Measurements from ENCODE around the gene SP100. TPM values are rescaled to one million over a fixed set of nuclear protein-coding genes. Genes with fewer than 3 reads are reported as not detected.

SP100 gene
- total and polyA plus RNA-seq, 2 of the 4 experiments (the other 2 are of a cell fraction), result 50.6 to 69.0 TPM

DNA sequence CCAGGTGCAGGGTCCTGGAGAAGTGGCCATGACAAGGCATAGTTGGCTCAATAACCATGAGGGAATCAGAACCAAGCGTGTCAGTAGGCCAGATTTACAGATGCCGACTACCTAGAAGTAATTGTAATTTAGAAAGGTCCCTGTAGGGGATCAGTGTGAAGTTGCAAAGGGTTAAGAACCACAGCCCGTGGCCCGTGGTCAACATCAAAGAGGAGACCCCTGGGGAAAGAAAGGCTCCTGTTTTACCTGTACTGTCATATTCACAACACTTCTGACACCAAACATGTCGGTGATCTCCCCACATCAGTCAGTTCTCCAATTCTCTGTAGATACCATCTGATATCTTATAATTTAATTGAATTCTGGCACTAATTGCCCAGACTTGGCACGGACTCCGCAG, 31.0 kb downstream of the SP100 start:
- WGBS, 2 experiments (ENCODE audit: extremely low coverage in 2 of 2, insufficient read length in 1 of 2), result 100% methylated on average over 2 of the region's 7 CpGs; no CpG with 5 or more reads in 1 of the 2 experiments
- CTCF ChIA-PET, result no interaction called here
- Histone ChIP-seq H3K4me1 (ENCODE audit: control insufficient read depth, insufficient read depth, low read length) (peaks cover 2% of the 10 kb centered on the region; the same call in 1 of the 2 replicates), H3K23ac (ENCODE audit: low read depth, low read length) (no peak overlapping the region), H2AFZ (replicated peaks; ENCODE audit: low read length, poor library complexity) (no peak overlapping the region), H3K27ac (ENCODE audit: insufficient read depth, low read length) (no peak overlapping the region), H2BK120ac (ENCODE audit: low read depth, low read length) (no peak overlapping the region), H3K27me3 (ENCODE audit: control insufficient read depth, insufficient read depth, low read length) (no peaks in the 10 kb centered on the region), H3K56ac (ENCODE audit: extremely low read depth, insufficient read depth, low read length) (no peak overlapping the region), H3K9me1 (ENCODE audit: insufficient read depth, low read length) (peaks cover 3% of the 10 kb centered on the region), H3K4me2 (ENCODE audit: low read depth, low read length) (no peak overlapping the region), H3K79me1 (ENCODE audit: low read depth in 1 of 2, low read length in 2 of 2) (peaks cover 8 to 31% of the 10 kb centered on the region in 2 experiments; a peak in 3 of 4 replicates), H2AK5ac (ENCODE audit: low read depth, low read length) (no peak overlapping the region), H2BK5ac (ENCODE audit: low read depth, low read length, poor library complexity, severe bottlenecking) (no peak overlapping the region), H2AK9ac (replicated peaks; ENCODE audit: low read depth, low read length, poor library complexity) (no peak overlapping the region), H3K18ac (ENCODE audit: low read depth, low read length) (no peak overlapping the region), H4K5ac (ENCODE audit: low read depth, low read length) (no peak overlapping the region), H3K14ac (replicated peaks; ENCODE audit: low read depth, low read length) (no peak overlapping the region), H3K4me3 (ENCODE audit: insufficient read depth, low read depth, low read length) (no peak overlapping the region), H4K91ac (ENCODE audit: insufficient read depth, low read depth, low read length) (no peak overlapping the region), H4K8ac (ENCODE audit: low read depth in 2 of 2, low read length in 2 of 2) (no peak overlapping the region), H3K36me3 (ENCODE audit: control insufficient read depth, insufficient read depth, low read length) (peaks cover 29% of the 10 kb centered on the region), H2BK15ac (ENCODE audit: low read depth, low read length) (no peak overlapping the region), H3K9ac (ENCODE audit: low read depth, low read length) (no peak overlapping the region), H3K9me3 (ENCODE audit: control insufficient read depth, insufficient read depth, low read length) (no peaks in the 10 kb centered on the region), H3K4ac (ENCODE audit: low read depth, low read length) (no peak overlapping the region), H2BK20ac (ENCODE audit: low read depth, low read length) (no peak overlapping the region), H4K20me1 (ENCODE audit: insufficient read depth, low read length) (no peaks in the 10 kb centered on the region)
- DNase-seq, result no peak
- in situ Hi-C loops (cut with MboI; ENCODE audit: low sequenced_read_pairs), result no loop called here
- dilution Hi-C loops (cut with HindIII; ENCODE audit: low sequenced_read_pairs, unreplicated experiment), result no loop called here
- intact Hi-C loops (cut with micrococcal nuclease), result no loop called here
- BruUV-seq (replicated peaks), result no TSS peak
- POLR2A ChIA-PET (ENCODE audit: unreplicated experiment), result no interaction called here
- TF ChIP-seq MAZ (IDR thresholded peaks at IDR 0.05; ENCODE audit: borderline replicate concordance, low read depth, low read length), result no peak
- TF ChIP-seq SMC3 (IDR thresholded peaks at IDR 0.05; ENCODE audit: low read depth, low read length), result no peak
- no peak for TF ChIP-seq CTCF (conservative IDR thresholded peaks at IDR 0.05; ENCODE audit: low read depth, low read length)
- no peak for TF ChIP-seq POLR2A (IDR thresholded peaks at IDR 0.05; ENCODE audit: low read depth, low read length)
- no peak for TF ChIP-seq FOS (IDR thresholded peaks at IDR 0.05; ENCODE audit: low read depth, low read length)
- no peak for TF ChIP-seq USF2 (IDR thresholded peaks at IDR 0.05; ENCODE audit: low read depth, low read length)
- no peak for TF ChIP-seq NFE2L2 (IDR thresholded peaks at IDR 0.05; ENCODE audit: low read depth, low read length)
- no peak for TF ChIP-seq MAFK (IDR thresholded peaks at IDR 0.05; ENCODE audit: low read depth, low read length)
- no peak for TF ChIP-seq BHLHE40 (IDR thresholded peaks at IDR 0.05; ENCODE audit: low read depth, low read length)
- no peak for TF ChIP-seq CHD1 (IDR thresholded peaks at IDR 0.05; ENCODE audit: low read depth, low read length)
- TF ChIP-seq RAD21 (IDR thresholded peaks at IDR 0.05; ENCODE audit: low read length), result no peak
- no peak for TF ChIP-seq MXI1 (IDR thresholded peaks at IDR 0.05; ENCODE audit: borderline replicate concordance, low read depth, low read length)
- TF ChIP-seq CEBPB (IDR thresholded peaks at IDR 0.05; ENCODE audit: low read depth, low read length), result no peak
- TF ChIP-seq ELK1 (IDR thresholded peaks at IDR 0.05; ENCODE audit: borderline replicate concordance, low read depth, low read length), result no peak
- no peak for TF ChIP-seq RCOR1 (IDR thresholded peaks at IDR 0.05; ENCODE audit: insufficient replicate concordance, low read length)
- TF ChIP-seq RFX5 (IDR thresholded peaks at IDR 0.05; ENCODE audit: low read depth, low read length), result no peak
- no peak for ATAC-seq (ENCODE audit: low read depth)
